CD8-positive, alpha-beta memory T cell (primary cell): ENCODE results near the gene CCL22. TPM values are rescaled to one million over a fixed set of nuclear protein-coding genes. Genes with fewer than 3 reads are reported as not detected.
"Not testable (repeated sequence)": the region's sequence is repeated elsewhere in the genome, so short reads cannot be mapped to it uniquely, and the experiment has no call there.

ENCODE experiments used
- CTCF ChIA-PET: fragments of 350-600 bp; sonication (Branson Sonifier 250); formaldehyde crosslinking; loops from one replicate; lab custom pipeline; 2021; ENCODE audit warnings: antibody characterized with exemption; lab: Charles Lee
- POLR2A ChIA-PET: fragments of 350-600 bp; sonication (Branson Sonifier 250); formaldehyde crosslinking; loops from one replicate; lab custom pipeline; 2021; ENCODE audit warnings: antibody characterized with exemption; lab: Charles Lee
- DNase-seq, 5 donors: peaks; one replicate each; pipeline versions ENCODE4 v3.0.0 to v3.0.0-alpha.2; 2020 to 2022; ENCODE audit warnings: mixed read lengths in 1 of 5
- H3K27ac ChIP-seq: one replicate; pipeline ENCODE4 v1.7.0; 2013; ENCODE audit warnings: low read depth, mild to moderate bottlenecking, low read length, moderate library complexity
- H3K27me3 ChIP-seq: 2 replicates; pipeline ENCODE4 v1.7.0; 2013; ENCODE audit warnings: low read length, mild to moderate bottlenecking; ENCODE audit not compliant: insufficient read depth, poor library complexity, severe bottlenecking
- H3K36me3 ChIP-seq: 2 replicates; pipeline ENCODE4 v1.7.0; 2013; ENCODE audit warnings: mild to moderate bottlenecking, low read length, moderate library complexity; ENCODE audit not compliant: insufficient read depth
- H3K4me1 ChIP-seq: 2 replicates; pipeline ENCODE4 v1.7.0; 2013; ENCODE audit warnings: mild to moderate bottlenecking, low read length, moderate library complexity; ENCODE audit not compliant: insufficient read depth
- H3K4me3 ChIP-seq: 2 replicates; pipeline ENCODE4 v1.7.0; 2013; ENCODE audit warnings: mild to moderate bottlenecking, low read length
- H3K9me3 ChIP-seq: 2 replicates; pipeline ENCODE4 v1.7.0; 2013; ENCODE audit warnings: mild to moderate bottlenecking, low read length
- H3K27ac Mint-ChIP-seq, 8 donors: one replicate each; pipeline ENCODE4 v1.8.0; 2020 to 2021; ENCODE audit warnings: mixed read lengths in 8 of 8, mild to moderate bottlenecking in 6 of 8, inconsistent platforms in 3 of 8, moderate library complexity in 3 of 8
- H3K27me3 Mint-ChIP-seq, 2 donors: one replicate each; pipeline ENCODE4 v1.8.0; 2020 to 2021; ENCODE audit warnings: mixed read lengths in 2 of 2, mild to moderate bottlenecking in 1 of 2, moderate library complexity in 1 of 2
- H3K36me3 Mint-ChIP-seq, 3 donors: one replicate each; pipeline ENCODE4 v1.8.0; 2020 to 2021; ENCODE audit warnings: mixed read lengths in 3 of 3, inconsistent platforms in 1 of 3, mild to moderate bottlenecking in 1 of 3
- H3K4me1 Mint-ChIP-seq, 3 donors: one replicate each; pipeline ENCODE4 v1.8.0; 2020 to 2021; ENCODE audit warnings: mixed read lengths in 3 of 3, inconsistent platforms in 1 of 3, mild to moderate bottlenecking in 1 of 3
- H3K4me3 Mint-ChIP-seq, 7 donors: one replicate each; pipeline ENCODE4 v1.8.0; 2020 to 2021; ENCODE audit warnings: mixed read lengths in 7 of 7, mild to moderate bottlenecking in 6 of 7, moderate library complexity in 4 of 7, inconsistent platforms in 2 of 7
- H3K9me3 Mint-ChIP-seq, 5 donors: one replicate each; pipeline ENCODE4 v1.8.0; 2020 to 2022; ENCODE audit warnings: mixed read lengths in 5 of 5, mild to moderate bottlenecking in 3 of 5, moderate library complexity in 2 of 5, inconsistent platforms in 1 of 5
- polyA plus RNA-seq: library from polyadenylated mRNA; unstranded; fragments of 300-500 nt; fragmentation: Illumina TruSeq; gene quantifications from one replicate; pipeline ENCODE4 v1.2.3, GENCODE V29; 2021
- total RNA-seq, 2 experiments: library from RNA; stranded (reverse); gene quantifications; one replicate each; pipeline ENCODE4 v1.2.3, GENCODE V29; 2021

CCL22 gene
- total and polyA plus RNA-seq, 3 experiments from 2014 or later, result 49.5 to 52.6 TPM; not detected in 1

- H3K36me3 ChIP-seq, result no peaks in the 10 kb centered on the region
- H3K4me3 ChIP-seq, result no peak overlapping the region
- no peak overlapping the region for H3K27ac Mint-ChIP-seq
- no peaks in the 10 kb centered on the region for H3K9me3 ChIP-seq
- ChIA-PET POLR2A (no interaction called here), CTCF (interaction anchor here (1.2 kb wide), 1 partner anchor 10 kb away, joined by 3 read pairs; no protein-coding TSS in a partner anchor)
- no peaks in the 10 kb centered on the region for H3K9me3 Mint-ChIP-seq
- no peaks in the 10 kb centered on the region for H3K27me3 ChIP-seq
- peaks cover 19 to 30% of the 10 kb centered on the region in 2 donors for H3K27me3 Mint-ChIP-seq
- H3K27ac ChIP-seq, result no peak overlapping the region
- no peak overlapping the region for H3K4me3 Mint-ChIP-seq
- no peaks in the 10 kb centered on the region for H3K36me3 Mint-ChIP-seq
- DNase-seq, result no peak
- no peaks in the 10 kb centered on the region for H3K4me1 Mint-ChIP-seq
- no peaks in the 10 kb centered on the region for H3K4me1 ChIP-seq
Measured at GRCh38 chr16:57395026-57395425, 36.4 kb downstream of the CCL22 start.

DNA sequence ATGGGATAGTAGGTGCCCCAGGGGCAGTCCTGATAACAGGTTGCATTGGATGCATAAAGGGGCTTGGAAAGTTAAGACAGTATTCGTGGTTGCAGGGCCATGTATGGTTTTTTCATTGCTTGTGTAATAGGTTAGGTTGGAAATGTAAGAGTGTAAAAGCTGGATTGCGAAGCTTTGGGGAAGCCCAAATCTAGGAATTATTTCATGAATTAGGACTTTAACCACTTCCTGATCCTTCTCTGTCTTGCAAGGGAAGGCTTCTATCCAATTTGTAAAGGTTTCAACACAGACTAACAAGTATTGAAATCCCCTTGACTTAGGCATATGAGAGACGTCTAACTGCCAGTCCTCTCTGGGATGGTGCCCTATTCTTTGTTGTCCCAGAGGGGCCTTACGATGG lies 38.2 kb downstream of the CCL22 start:
- no peaks in the 10 kb centered on the region for H3K27me3 ChIP-seq
- ChIA-PET POLR2A (no interaction called here), CTCF (no interaction called here)
- Mint-ChIP-seq H3K9me3 (no peaks in the 10 kb centered on the region), H3K4me3 (no peak overlapping the region), H3K27ac (no peak overlapping the region), H3K27me3 (peaks cover 23% of the 10 kb centered on the region in 2 donors), H3K4me1 (no peaks in the 10 kb centered on the region), H3K36me3 (no peaks in the 10 kb centered on the region)
- DNase-seq, result no peak
- H3K4me1 ChIP-seq, result no peaks in the 10 kb centered on the region
- no peak overlapping the region for H3K27ac ChIP-seq
- H3K4me3 ChIP-seq, result no peak overlapping the region
- no peaks in the 10 kb centered on the region for H3K36me3 ChIP-seq
- no peaks in the 10 kb centered on the region for H3K9me3 ChIP-seq

DNA sequence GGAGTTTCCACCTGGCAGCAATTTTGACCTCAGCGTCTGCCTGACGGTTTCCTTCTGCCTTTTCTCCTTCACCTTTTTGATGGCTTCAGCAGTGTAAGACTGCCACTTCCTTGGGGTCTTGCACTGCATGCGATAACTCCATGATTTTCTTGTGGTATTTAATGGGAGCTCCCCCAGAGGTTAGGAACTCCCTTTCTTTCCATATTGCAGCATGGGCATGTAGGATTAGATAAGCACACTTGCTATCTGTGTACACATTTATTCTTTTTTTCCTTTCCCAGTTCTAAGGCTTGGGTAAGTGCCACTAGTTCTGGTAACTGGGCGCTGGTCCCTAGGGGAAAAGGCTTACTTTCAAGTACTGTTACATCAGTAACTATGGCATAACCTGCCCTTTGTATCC lies 38.9 kb downstream of the CCL22 start:
- H3K27ac Mint-ChIP-seq, H3K9me3 Mint-ChIP-seq: not testable (repeated sequence)

GRCh38 chr16:57401943-57402640 lies 43.5 kb downstream of the CCL22 start:
- no peak overlapping the region for H3K4me3 Mint-ChIP-seq
- H3K4me1 Mint-ChIP-seq, result no peaks in the 10 kb centered on the region
- peak in 1 of 5 donors; percentile 22 for DNase-seq
- H3K27me3 ChIP-seq, result no peaks in the 10 kb centered on the region
- POLR2A ChIA-PET, result interaction anchor here (0.6 kb wide), 1 partner anchor 97 kb away, joined by 3 read pairs; no protein-coding TSS in a partner anchor
- H3K4me3 ChIP-seq, result no peak overlapping the region
- no peaks in the 10 kb centered on the region for H3K9me3 Mint-ChIP-seq
- no peaks in the 10 kb centered on the region for H3K9me3 ChIP-seq
- CTCF ChIA-PET, result interaction anchor here (2.7 kb wide), 1 partner anchor 16 kb away, joined by 16 read pairs; no protein-coding TSS in a partner anchor
- H3K36me3 Mint-ChIP-seq, result no peaks in the 10 kb centered on the region
- no peaks in the 10 kb centered on the region for H3K36me3 ChIP-seq
- no peaks in the 10 kb centered on the region for H3K4me1 ChIP-seq
- H3K27me3 Mint-ChIP-seq, result peaks cover 3 to 4% of the 10 kb centered on the region in 2 donors
- H3K27ac Mint-ChIP-seq, result no peak overlapping the region
- H3K27ac ChIP-seq, result no peak overlapping the region

More for the DNA sequence above, 38.9 kb downstream of the CCL22 start:
- H3K36me3 Mint-ChIP-seq, H3K4me3 Mint-ChIP-seq, H3K4me1 ChIP-seq, DNase-seq, H3K36me3 ChIP-seq, H3K4me1 Mint-ChIP-seq, POLR2A ChIA-PET, H3K4me3 ChIP-seq, H3K27me3 ChIP-seq, H3K27ac ChIP-seq, H3K9me3 ChIP-seq, CTCF ChIA-PET: not testable (repeated sequence)
- peaks cover 19 to 23% of the 10 kb centered on the region in 2 donors for H3K27me3 Mint-ChIP-seq

GRCh38 chr16:57403965-57404817 lies 45.6 kb downstream of the CCL22 start, which contains the start of gene CCL17:
Gene CCL17, plus strand, starts transcription at chr16:57404767. Its CDS starts 9,166 bp downstream, at chr16:57413933.
- H3K27me3 Mint-ChIP-seq, result peaks cover 4 to 7% of the 10 kb centered on the region in 2 donors

DNA sequence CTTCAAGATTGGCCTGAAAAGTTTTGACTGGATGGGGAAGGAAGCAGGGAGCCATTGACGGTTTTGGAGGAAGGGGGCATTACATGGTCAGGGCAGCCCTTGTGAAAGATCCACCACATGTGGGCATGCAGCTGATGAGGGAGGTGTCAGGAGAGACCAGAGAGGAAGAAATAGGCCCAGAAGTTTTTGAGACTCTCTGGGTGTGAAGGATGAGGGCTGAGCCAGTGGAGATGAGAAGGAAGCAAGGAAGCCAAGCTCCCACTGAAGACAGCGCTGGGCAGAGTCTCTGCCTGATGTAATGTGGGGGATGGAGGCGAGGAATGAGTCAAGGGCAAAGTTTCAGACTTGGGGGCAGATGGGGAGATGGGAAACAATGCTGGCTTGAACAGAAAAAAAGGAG lies 46.5 kb downstream of the CCL22 start:
- Histone ChIP-seq H3K9me3 (no peaks in the 10 kb centered on the region), H3K4me1 (no peaks in the 10 kb centered on the region), H3K27me3 (no peaks in the 10 kb centered on the region), H3K27ac (no peak overlapping the region), H3K36me3 (no peaks in the 10 kb centered on the region), H3K4me3 (no peak overlapping the region)
- Mint-ChIP-seq H3K36me3 (peaks cover 0 to 2% (median 0%) of the 10 kb centered on the region in 3 donors), H3K4me1 (no peaks in the 10 kb centered on the region), H3K9me3 (no peaks in the 10 kb centered on the region), H3K4me3 (no peak overlapping the region), H3K27me3 (peaks cover 4 to 8% of the 10 kb centered on the region in 2 donors), H3K27ac (no peak overlapping the region)
- ChIA-PET CTCF (interaction anchor here (1.5 kb wide), 1 partner anchor 12 kb away, joined by 5 read pairs; no protein-coding TSS in a partner anchor), POLR2A (no interaction called here)
- DNase-seq, result no peak

More at GRCh38 chr16:57403965-57404817, 45.6 kb downstream of the CCL22 start, which contains the start of gene CCL17:
- H3K4me3 ChIP-seq, result no peak within 1 kb of the TSS
- no peak within 1 kb of the TSS for H3K27ac ChIP-seq
- H3K36me3 ChIP-seq, result no peaks in the 10 kb centered on the region
- CTCF ChIA-PET, result interaction anchor here (1.5 kb wide), 1 partner anchor 13 kb away, joined by 5 read pairs; no protein-coding TSS in a partner anchor
- Mint-ChIP-seq H3K4me3 (no peak within 1 kb of the TSS), H3K36me3 (peaks cover 0 to 2% (median 0%) of the 10 kb centered on the region in 3 donors), H3K4me1 (no peaks in the 10 kb centered on the region), H3K9me3 (no peaks in the 10 kb centered on the region), H3K27ac (no peak within 1 kb of the TSS)
- peak in 1 of 5 donors; percentile 13 for DNase-seq
- no peaks in the 10 kb centered on the region for H3K27me3 ChIP-seq
- no peaks in the 10 kb centered on the region for H3K4me1 ChIP-seq
- no peaks in the 10 kb centered on the region for H3K9me3 ChIP-seq
- POLR2A ChIA-PET, result no interaction called here

DNA sequence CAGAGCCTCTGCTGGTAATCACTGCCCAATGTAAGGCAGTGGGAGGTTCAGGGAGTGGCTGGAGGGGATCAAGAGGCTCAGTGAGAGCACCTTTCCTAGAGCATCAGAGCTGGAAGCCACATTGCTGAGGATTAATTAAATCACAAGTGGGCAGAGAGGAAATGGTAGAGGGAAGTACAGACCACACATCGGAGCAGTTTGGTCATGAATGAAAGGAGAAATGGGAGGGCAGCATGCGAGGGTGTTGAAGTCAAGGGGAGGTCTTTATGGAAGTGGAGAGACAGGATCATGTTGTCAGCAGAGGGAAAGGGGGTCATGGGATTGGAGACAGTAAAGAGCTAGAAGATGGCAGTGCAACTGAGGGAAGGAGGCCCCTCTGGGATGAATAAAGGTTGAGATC lies 48.3 kb downstream of the CCL22 start:
- POLR2A ChIA-PET, result no interaction called here
- no peak overlapping the region for H3K4me3 ChIP-seq
- DNase-seq, result no peak
- H3K36me3 ChIP-seq, result no peaks in the 10 kb centered on the region
- H3K4me1 ChIP-seq, result no peaks in the 10 kb centered on the region
- Mint-ChIP-seq H3K27me3 (peaks cover 0 to 13% of the 10 kb centered on the region in 2 donors), H3K4me1 (no peaks in the 10 kb centered on the region), H3K9me3 (no peaks in the 10 kb centered on the region), H3K27ac (no peak overlapping the region), H3K36me3 (peaks cover 0 to 2% (median 0%) of the 10 kb centered on the region in 3 donors), H3K4me3 (no peak overlapping the region)
- no peaks in the 10 kb centered on the region for H3K27me3 ChIP-seq
- CTCF ChIA-PET, result interaction anchor here (1.2 kb wide), 1 partner anchor 10 kb away, joined by 3 read pairs; no protein-coding TSS in a partner anchor
- H3K27ac ChIP-seq, result no peak overlapping the region
- H3K9me3 ChIP-seq, result no peaks in the 10 kb centered on the region
